OCI-LY3 (cell line): ENCODE measurements around the gene KIF20B.
A peak's percentile ranks its signal among the peaks of the same experiment; 100 is the strongest.

ENCODE experiments used
- H2AFZ ChIP-seq: fragments of 200-600, 300-600 bp; shearing (Covaris generic); 2 replicates; pipeline ENCODE4 v1.6.0; 2014; ENCODE audit warnings: antibody characterized with exemption, low read depth, low read length
- H3K27ac ChIP-seq: fragments of 200-600, 300-600 bp; sonication (generic); 2 replicates; pipeline ENCODE4 v1.5.1; 2014; ENCODE audit warnings: mild to moderate bottlenecking, low read length, moderate library complexity, mixed read lengths
- H3K27me3 ChIP-seq: fragments of 200-600, 300-600 bp; sonication (generic); 2 replicates; pipeline ENCODE4 v1.6.1; 2014; ENCODE audit warnings: low read depth, low read length, mixed read lengths
- H3K36me3 ChIP-seq: fragments of 200-600, 300-600 bp; sonication (generic); replicated peaks from 2 replicates; pipeline ENCODE3; 2014; ENCODE audit warnings: low read depth, low read length, mixed read lengths
- H3K4me1 ChIP-seq: fragments of 300-600, 200-600 bp; sonication (generic); 2 replicates; pipeline ENCODE4 v1.6.1; 2014; ENCODE audit warnings: low read length, mixed read lengths
- H3K4me2 ChIP-seq: fragments of 200-600, 300-600 bp; sonication (generic); 2 replicates; pipeline ENCODE4 v1.6.1; 2014; ENCODE audit warnings: low read length, mixed read lengths
- H3K4me3 ChIP-seq: fragments of 300-600, 200-600 bp; sonication (generic); 2 replicates; pipeline ENCODE4 v1.5.1; 2014; ENCODE audit warnings: antibody characterized with exemption, mild to moderate bottlenecking, low read length, moderate library complexity
- H3K79me2 ChIP-seq: fragments of 300-600, 200-600 bp; shearing (Covaris generic); 2 replicates; pipeline ENCODE4 v1.6.1; 2014; ENCODE audit warnings: mild to moderate bottlenecking, low read length, mixed read lengths
- H3K9ac ChIP-seq: fragments of 300-600, 200-600 bp; shearing (Covaris generic); 2 replicates; pipeline ENCODE4 v1.6.0; 2014; ENCODE audit warnings: mild to moderate bottlenecking, low read length, moderate library complexity
- H3K9me3 ChIP-seq: fragments of 200-600, 300-600 bp; shearing (Covaris generic); 2 replicates; pipeline ENCODE4 v1.6.1; 2014; ENCODE audit warnings: low read length, mixed read lengths; ENCODE audit not compliant: insufficient read depth
- H4K20me1 ChIP-seq: fragments of 200-600, 300-600 bp; sonication (generic); 2 replicates; pipeline ENCODE4 v1.6.1; 2016; ENCODE audit warnings: low read length, mixed read lengths; ENCODE audit not compliant: insufficient read depth
- CTCF ChIP-seq: fragments of 200-600, 300-600 bp; sonication (generic); IDR thresholded peaks from 2 replicates; pipeline ENCODE4 v1.5.1; 2014; ENCODE audit warnings: antibody characterized with exemption, low read length, low read depth
- EZH2phosphoT487 ChIP-seq: fragments of 200-600 bp; shearing (Covaris generic); IDR thresholded peaks from 2 replicates; pipeline ENCODE4 v1.6.1; 2018; ENCODE audit warnings: antibody characterized with exemption, mixed run types, low read depth

Gene KIF20B

GRCh38 chr10:89799573-89799972 lies 98.2 kb downstream of the KIF20B start:
- H3K4me1 ChIP-seq = peaks cover 69% of the 10 kb centered on the region
- no peaks in the 10 kb centered on the region for H3K9me3 ChIP-seq
- no peaks in the 10 kb centered on the region for H4K20me1 ChIP-seq
- H3K27ac ChIP-seq = peak overlapping the region; percentile 92
- peak overlapping the region; percentile 62 for H3K9ac ChIP-seq
- no peaks in the 10 kb centered on the region for H3K36me3 ChIP-seq
- peak overlapping the region; percentile 31; the same call in 1 of the 2 replicates for H2AFZ ChIP-seq
- H3K4me3 ChIP-seq = peak overlapping the region; percentile 14; the same call in 1 of the 2 replicates
- TF ChIP-seq EZH2phosphoT487 (no peak), CTCF (no peak)
- peak overlapping the region; percentile 42 for H3K4me2 ChIP-seq
- H3K27me3 ChIP-seq = no peaks in the 10 kb centered on the region
- no peaks in the 10 kb centered on the region for H3K79me2 ChIP-seq

- Histone ChIP-seq H3K9me3 (no peaks in the 10 kb centered on the region), H3K9ac (peak overlapping the region; percentile 38), H3K4me1 (peaks cover 56% of the 10 kb centered on the region), H3K36me3 (no peaks in the 10 kb centered on the region), H3K27me3 (no peaks in the 10 kb centered on the region), H3K79me2 (no peaks in the 10 kb centered on the region), H3K4me2 (peak overlapping the region; percentile 61), H2AFZ (peak overlapping the region; percentile 17; the same call in 1 of the 2 replicates), H3K4me3 (peak overlapping the region; percentile 19), H4K20me1 (no peaks in the 10 kb centered on the region), H3K27ac (peak overlapping the region; percentile 65)
- TF ChIP-seq CTCF (no peak), EZH2phosphoT487 (no peak)
These were observed 104.2 kb downstream of the KIF20B start for GRCh38 chr10:89805599-89806013.

GRCh38 chr10:89808842-89809241 lies 107.5 kb downstream of the KIF20B start:
- Histone ChIP-seq H3K4me1 (peaks cover 45% of the 10 kb centered on the region), H3K27ac (peak overlapping the region; percentile 53), H3K9me3 (no peaks in the 10 kb centered on the region), H2AFZ (no peak overlapping the region), H3K4me2 (peak overlapping the region; percentile 56), H3K79me2 (no peaks in the 10 kb centered on the region), H3K9ac (peak overlapping the region; percentile 20; the same call in 1 of the 2 replicates), H3K36me3 (no peaks in the 10 kb centered on the region), H3K4me3 (peak overlapping the region; percentile 15; the same call in 1 of the 2 replicates), H4K20me1 (no peaks in the 10 kb centered on the region), H3K27me3 (no peaks in the 10 kb centered on the region)
- no peak for TF ChIP-seq CTCF
- no peak for TF ChIP-seq EZH2phosphoT487

- H3K79me2 ChIP-seq = no peaks in the 10 kb centered on the region
- H3K36me3 ChIP-seq = no peaks in the 10 kb centered on the region
- no peaks in the 10 kb centered on the region for H3K27me3 ChIP-seq
- H3K9me3 ChIP-seq = no peaks in the 10 kb centered on the region
- peaks cover 40% of the 10 kb centered on the region for H3K4me1 ChIP-seq
- H2AFZ ChIP-seq = no peak overlapping the region
- H3K9ac ChIP-seq = no peak overlapping the region; the same call in 1 of the 2 replicates
- TF ChIP-seq EZH2phosphoT487 (no peak), CTCF (no peak)
- H4K20me1 ChIP-seq = no peaks in the 10 kb centered on the region
- no peak overlapping the region for H3K27ac ChIP-seq
- H3K4me2 ChIP-seq = peak overlapping the region; percentile 56; the same call in 1 of the 2 replicates
- H3K4me3 ChIP-seq = no peak overlapping the region
These were observed 108.4 kb downstream of the KIF20B start for GRCh38 chr10:89809766-89810165.
